Retinal pigment epithelial cell (primary cell): Measurements from ENCODE around the gene PLXNA4.

Source experiments
- DNase-seq: peaks from one replicate; pipeline ENCODE4 v3.0.0-alpha.2; 2010; ENCODE audit warnings: low read depth
- H3K4me3 ChIP-seq: 2 replicates; pipeline ENCODE4 v1.5.1; 2011; ENCODE audit warnings: mild to moderate bottlenecking, low read length, control low read depth, moderate library complexity
- TF ChIP-seq, protein P1 (sequence below): conservative IDR thresholded peaks from 2 replicates; pipeline ENCODE4 v1.5.1; 2011; ENCODE audit warnings: low read depth, low read length, control low read depth, inconsistent platforms

PLXNA4 gene

DNA sequence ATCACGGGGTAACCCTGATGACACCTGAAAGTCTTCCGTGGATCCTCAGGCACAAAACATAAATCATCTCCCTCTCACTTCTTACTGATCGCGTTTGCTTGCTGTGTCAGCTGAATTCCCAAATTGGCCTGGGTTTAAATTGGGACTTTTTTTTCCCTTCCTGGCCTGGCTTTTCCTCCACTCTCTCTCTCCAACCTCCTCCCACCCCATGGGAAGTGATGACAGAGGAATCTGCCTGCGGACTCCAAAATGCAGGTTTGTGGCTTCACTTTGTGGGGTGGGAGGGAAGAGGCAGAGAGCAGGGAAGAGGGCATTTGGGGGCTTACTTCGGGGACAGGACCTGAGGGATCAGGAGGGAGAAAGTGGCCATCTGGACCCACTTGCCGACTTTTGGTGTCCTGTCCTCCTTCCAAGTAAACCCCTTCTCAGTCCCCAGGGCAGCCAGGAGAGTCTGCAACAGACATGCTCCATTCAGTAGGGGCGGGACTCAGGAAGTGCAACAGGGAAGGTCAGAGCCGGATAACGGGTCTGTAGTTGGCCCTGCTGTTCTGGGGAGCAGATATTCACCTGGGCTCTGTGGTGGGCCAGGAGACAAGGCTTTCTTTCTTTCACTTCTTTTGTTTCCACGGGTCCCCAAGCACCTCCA lies 172.7 kb downstream of the PLXNA4 start:
- DNase-seq = no peak
- TF ChIP-seq, protein P1, sequence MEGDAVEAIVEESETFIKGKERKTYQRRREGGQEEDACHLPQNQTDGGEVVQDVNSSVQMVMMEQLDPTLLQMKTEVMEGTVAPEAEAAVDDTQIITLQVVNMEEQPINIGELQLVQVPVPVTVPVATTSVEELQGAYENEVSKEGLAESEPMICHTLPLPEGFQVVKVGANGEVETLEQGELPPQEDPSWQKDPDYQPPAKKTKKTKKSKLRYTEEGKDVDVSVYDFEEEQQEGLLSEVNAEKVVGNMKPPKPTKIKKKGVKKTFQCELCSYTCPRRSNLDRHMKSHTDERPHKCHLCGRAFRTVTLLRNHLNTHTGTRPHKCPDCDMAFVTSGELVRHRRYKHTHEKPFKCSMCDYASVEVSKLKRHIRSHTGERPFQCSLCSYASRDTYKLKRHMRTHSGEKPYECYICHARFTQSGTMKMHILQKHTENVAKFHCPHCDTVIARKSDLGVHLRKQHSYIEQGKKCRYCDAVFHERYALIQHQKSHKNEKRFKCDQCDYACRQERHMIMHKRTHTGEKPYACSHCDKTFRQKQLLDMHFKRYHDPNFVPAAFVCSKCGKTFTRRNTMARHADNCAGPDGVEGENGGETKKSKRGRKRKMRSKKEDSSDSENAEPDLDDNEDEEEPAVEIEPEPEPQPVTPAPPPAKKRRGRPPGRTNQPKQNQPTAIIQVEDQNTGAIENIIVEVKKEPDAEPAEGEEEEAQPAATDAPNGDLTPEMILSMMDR = no peak
- no peak overlapping the region for H3K4me3 ChIP-seq

DNA sequence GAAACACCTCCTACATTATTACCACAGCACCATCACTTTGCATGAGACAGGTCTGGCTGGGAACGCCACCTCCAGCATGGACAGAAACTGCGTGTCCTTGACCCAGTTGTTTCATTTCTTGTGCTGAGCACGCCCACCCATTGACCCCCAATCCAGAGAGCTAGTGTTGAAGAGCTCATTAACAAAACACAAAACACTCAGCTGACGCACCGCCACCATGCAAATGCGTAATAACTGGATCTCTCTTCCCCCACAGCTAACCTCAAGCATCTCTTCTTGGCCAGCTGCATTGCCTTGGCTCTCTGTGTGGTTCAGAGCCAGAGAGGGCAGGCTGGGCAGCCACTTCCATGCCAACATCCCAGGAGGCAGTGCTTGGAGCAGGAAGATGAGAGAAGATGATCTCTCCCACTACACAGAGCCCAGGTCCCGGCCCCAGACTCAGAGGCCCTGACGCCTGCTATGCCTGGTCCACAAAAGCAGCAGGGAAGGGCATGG lies 173.5 kb downstream of the PLXNA4 start:
- H3K4me3 ChIP-seq = no peak overlapping the region
- DNase-seq = no peak
- TF ChIP-seq, protein P1 = no peak

DNA sequence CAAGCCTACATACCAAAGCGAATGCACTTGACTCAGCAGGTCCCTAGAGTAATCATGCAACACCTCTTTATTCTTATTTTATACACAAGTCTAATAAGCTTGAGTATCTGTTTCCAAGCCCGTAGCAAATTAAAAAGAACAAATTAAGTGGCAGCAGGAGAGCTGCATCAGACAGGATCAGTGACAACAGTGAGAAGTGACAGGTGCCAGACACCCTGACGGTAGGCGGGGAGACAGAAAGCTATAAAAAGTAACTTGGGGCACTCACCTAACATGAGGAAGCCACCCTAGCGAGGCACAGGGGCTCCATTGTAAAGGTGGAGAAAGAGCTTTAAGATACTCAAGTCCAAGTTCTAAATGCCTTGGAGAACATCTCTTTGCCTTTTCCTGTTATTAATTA lies 174.2 kb downstream of the PLXNA4 start:
- TF ChIP-seq, protein P1 = no peak
- DNase-seq = no peak
- no peak overlapping the region for H3K4me3 ChIP-seq

GRCh38 chr7:132400561-132401142 lies 175.6 kb downstream of the PLXNA4 start:
- TF ChIP-seq, protein P1 = no peak

GRCh38 chr7:132399367-132399766 lies 176.9 kb downstream of the PLXNA4 start:
- no peak for DNase-seq
- TF ChIP-seq, protein P1 = no peak

More at GRCh38 chr7:132400561-132401142, 175.6 kb downstream of the PLXNA4 start:
- DNase-seq = no peak
- H3K4me3 ChIP-seq = no peak overlapping the region

GRCh38 chr7:132398253-132398925 lies 177.9 kb downstream of the PLXNA4 start:
- TF ChIP-seq, protein P1 = no peak
- no peak for DNase-seq
- H3K4me3 ChIP-seq = no peak overlapping the region

More at GRCh38 chr7:132399367-132399766, 176.9 kb downstream of the PLXNA4 start:
- H3K4me3 ChIP-seq = no peak overlapping the region

DNA sequence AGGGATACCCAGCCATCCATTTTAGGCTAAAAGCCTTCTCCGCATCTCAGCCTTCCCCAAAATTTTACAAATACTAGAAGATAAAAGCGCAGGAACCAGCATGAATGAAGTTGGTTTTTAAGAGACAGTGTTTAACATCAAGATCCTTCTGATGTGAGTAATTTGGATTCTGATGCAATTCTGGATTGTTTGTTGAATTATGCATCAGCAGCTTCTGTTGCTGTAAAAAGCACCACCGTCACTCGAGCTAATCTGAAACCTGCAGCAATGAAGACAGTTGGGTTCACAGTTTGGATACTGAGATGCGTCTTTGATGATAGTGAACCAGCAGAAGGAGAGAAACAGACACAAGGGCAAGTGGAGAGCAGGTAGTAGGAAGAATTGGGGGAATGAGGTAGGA lies 179.2 kb downstream of the PLXNA4 start:
- no peak for DNase-seq
- no peak overlapping the region for H3K4me3 ChIP-seq
- TF ChIP-seq, protein P1 = no peak
